NCI-H345 (cell line): Measurements from ENCODE around the gene CLDN19.
"Not testable (repeated sequence)": the region's sequence is repeated elsewhere in the genome, so short reads cannot be mapped to it uniquely, and the experiment has no call there.

Source experiments
- DNase-seq: peaks from one replicate; lab custom pipeline; 2025; lab: John Stamatoyannopoulos, UW

The CLDN19 gene

GRCh38 chr1:42737986-42738677 lies 1.9 kb downstream of the CLDN19 start:
- no peak for DNase-seq

- no peak for DNase-seq
Measured at GRCh38 chr1:42737257-42737656, 2.8 kb downstream of the CLDN19 start.

- DNase-seq = no peak
Measured at GRCh38 chr1:42736571-42737200, 3.4 kb downstream of the CLDN19 start.

- no peak for DNase-seq
Measured at GRCh38 chr1:42736152-42736551, 3.9 kb downstream of the CLDN19 start.

- peak; percentile 26 for DNase-seq
Measured at GRCh38 chr1:42735477-42736105, 4.4 kb downstream of the CLDN19 start.

- no peak for DNase-seq
Measured at GRCh38 chr1:42735056-42735455, 5.0 kb downstream of the CLDN19 start.

- DNase-seq = no peak
Measured at GRCh38 chr1:42734201-42735035, 5.6 kb downstream of the CLDN19 start.

- no peak for DNase-seq
Measured at GRCh38 chr1:42733415-42734200, 6.4 kb downstream of the CLDN19 start.

- DNase-seq = no peak
Measured at GRCh38 chr1:42732126-42732680, 7.8 kb downstream of the CLDN19 start.

GRCh38 chr1:42731585-42731984 lies 8.5 kb downstream of the CLDN19 start:
- DNase-seq = no peak

- no peak for DNase-seq
Measured at GRCh38 chr1:42730988-42731387, 9.0 kb downstream of the CLDN19 start.

- DNase-seq = no peak
Measured at GRCh38 chr1:42730002-42730401, 10.0 kb downstream of the CLDN19 start.

- DNase-seq = not testable (repeated sequence)
Measured at GRCh38 chr1:42725820-42726219, 14.2 kb downstream of the CLDN19 start.

- no peak for DNase-seq
Measured at GRCh38 chr1:42723511-42723910, 16.5 kb downstream of the CLDN19 start.

- DNase-seq = not testable (repeated sequence)
Measured at GRCh38 chr1:42722403-42722802, 17.6 kb downstream of the CLDN19 start.

GRCh38 chr1:42721926-42722325 lies 18.1 kb downstream of the CLDN19 start:
- DNase-seq = no peak

- no peak for DNase-seq
Measured at GRCh38 chr1:42720868-42721267, 19.2 kb downstream of the CLDN19 start.

- not testable (repeated sequence) for DNase-seq
Measured at GRCh38 chr1:42714441-42714840, 25.6 kb downstream of the CLDN19 start.

- DNase-seq = no peak
Measured at GRCh38 chr1:42713293-42713692, 26.7 kb downstream of the CLDN19 start.

GRCh38 chr1:42712808-42713207 lies 27.2 kb downstream of the CLDN19 start:
- DNase-seq = not testable (repeated sequence)

GRCh38 chr1:42703888-42704464 lies 36.1 kb downstream of the CLDN19 start:
- no peak for DNase-seq
